GM19324 (cell line): ENCODE measurements around the gene RSPO4.

ENCODE experiments used
- ATAC-seq: cut with Tn5 transposase; IDR thresholded peaks from one replicate; pipeline ENCODE4 v1.9.1; 2021; ENCODE audit warnings: mild to moderate bottlenecking, moderate library complexity; ENCODE audit not compliant: unreplicated experiment, low FRiP score

RSPO4 gene

DNA sequence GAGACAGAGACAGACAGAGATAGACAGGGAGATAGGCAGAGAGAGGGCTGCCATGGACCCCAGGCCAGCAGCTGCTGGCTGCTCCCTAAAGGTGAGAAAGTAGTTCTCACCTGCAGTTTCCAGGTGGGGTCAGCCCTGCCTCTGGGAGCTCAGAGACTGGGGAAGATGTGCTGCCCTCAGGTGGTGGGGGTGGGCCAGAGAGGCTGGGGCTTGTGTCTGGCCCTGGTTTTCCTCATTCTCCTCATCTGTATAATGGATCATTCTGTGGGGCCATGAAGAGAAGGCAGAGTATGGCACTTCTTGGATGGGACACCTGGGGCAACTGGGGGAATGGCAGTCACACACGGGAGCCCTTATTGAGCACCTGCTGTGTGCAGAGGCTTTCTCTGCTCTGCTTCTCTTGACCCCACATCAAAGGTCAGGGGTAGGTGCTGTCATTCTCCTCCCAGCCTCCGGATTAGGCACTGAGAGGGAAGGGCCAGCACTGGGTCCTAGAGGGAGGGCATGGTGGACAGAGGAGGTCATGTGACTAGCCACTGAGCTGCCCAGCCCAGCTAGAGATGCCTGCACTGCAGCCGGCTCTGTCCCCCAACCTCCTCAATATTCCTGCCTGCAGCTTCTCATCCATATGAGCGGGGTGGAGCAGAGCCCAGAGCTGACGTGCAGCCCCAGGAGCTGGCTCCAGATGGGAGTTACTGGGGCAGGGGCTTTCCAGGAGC, 90.1 kb downstream of the RSPO4 start:
- ATAC-seq, result no peak

DNA sequence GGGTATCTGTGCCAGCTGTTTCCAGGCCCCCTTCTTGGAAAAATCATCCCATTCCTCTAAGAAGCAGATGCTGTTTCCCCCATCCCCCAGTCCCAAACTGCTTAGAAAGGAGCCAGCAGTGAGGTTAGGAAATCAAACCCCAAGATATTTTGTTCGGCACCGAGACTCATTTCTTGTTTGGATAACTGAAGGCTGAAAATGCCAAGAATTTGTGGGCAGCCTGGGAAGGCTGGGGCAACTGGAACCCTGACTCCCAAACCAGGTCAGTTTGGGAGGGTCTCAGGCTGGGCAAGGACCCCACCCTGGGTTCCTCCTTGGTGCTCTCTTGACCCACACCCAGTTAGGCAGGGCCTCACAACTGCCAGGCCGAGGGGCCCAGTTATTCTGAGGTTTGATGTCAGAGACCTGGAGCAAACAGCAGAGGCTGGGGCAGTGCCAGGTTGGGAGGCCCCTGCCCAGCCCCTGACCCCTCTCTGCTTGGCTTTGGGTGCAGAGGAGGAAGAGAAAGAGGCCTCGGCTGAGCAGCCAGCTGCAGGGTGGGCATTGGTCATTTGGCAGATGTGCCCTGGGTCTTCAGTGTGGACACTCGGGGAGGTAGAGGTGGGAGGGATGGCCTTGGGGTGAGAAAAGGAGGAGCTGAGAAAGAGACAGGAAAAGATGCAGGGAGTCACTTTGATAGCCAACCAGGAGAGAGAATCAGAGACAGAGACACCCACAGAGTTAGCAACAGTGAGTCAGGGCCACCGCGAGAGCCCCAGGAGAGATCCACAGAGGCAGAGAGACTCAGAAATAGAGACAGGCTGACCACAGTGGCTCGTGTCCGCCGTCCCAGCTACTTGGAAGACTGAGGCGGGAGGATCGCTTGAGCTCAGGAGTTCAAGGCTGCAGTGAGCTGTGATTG, 91.0 kb downstream of the RSPO4 start:
- ATAC-seq, result no peak

DNA sequence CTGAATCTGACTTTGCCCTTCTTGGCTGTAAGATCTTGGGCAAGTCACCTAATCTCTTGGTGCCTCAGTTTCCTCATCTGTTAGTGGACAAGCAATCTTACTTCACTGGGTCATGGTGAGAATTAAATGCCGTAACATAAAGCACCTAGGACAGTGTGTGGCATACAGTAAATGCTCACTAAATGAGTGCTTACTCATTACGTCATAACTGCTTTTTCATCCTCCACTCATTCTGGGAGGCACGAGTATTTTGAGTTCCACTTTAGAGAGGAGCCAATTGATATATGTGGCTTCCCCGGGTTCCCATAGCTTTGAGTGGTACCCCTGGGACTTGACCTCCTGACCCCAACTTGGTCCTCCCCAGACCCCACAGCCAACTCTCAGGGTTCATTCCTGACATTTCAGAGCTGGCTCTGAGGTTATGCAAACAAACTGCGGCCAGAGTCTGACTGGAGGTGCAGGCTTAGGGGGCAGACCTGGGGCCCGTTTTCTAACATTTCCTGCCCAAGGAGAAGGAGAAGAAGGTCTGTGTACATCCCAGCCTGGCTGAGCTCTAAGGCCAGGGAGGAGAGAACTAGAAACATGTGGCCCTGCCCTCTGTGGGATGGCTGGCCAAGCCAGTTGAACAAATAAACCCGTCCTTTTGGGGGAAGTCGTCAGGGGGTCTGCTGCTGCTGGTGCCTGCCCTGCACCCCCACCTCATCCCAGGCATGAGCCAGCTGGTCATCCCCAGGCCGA, 91.8 kb downstream of the RSPO4 start:
- no peak for ATAC-seq

DNA sequence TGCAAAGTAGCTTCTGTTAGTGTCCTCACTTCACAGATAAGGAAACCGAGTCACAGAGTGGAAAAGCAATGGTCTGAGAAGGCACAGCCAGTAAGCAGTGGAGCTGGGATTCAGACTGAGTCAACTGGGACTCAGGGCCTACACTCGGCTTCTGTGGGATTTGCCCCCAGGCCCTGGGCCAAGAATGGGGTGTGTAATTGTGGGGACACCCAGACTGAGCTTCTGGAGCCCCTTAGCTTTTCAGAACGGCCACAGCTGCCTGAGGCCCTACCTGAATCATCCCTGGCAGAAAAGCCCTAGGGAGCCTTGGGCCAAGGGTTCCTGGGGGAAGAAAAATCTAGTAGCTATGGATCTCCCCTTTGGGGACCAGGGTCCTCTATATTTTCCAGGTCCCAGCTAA, 92.5 kb downstream of the RSPO4 start:
- ATAC-seq, result no peak
